ENCODE measurements around the gene BCAS3.
"Not testable (repeated sequence)": the region's sequence is repeated elsewhere in the genome, so short reads cannot be mapped to it uniquely, and the experiment has no call there.

Gene BCAS3

DNA sequence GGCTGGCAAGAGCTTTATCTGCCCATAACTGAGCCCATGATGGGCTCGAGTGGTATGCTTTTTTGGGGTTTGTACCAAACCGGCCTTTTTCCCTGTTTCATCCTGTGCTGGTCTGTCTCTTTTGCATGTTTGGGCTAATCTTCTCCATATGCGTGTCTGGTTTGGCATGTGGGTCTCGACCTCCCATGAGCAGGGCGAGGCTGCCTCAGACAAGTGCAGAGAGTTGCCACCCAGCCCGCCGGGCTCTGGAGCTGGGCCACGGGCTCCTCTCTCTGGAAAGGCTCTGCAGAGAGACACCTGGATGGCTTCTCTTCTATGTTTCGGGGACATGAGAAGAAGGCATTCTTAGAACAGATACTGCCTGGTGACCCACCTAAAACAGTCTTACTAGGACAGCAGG, 654.2 kb downstream of the BCAS3 start:
- DNase-seq: no peak

DNA sequence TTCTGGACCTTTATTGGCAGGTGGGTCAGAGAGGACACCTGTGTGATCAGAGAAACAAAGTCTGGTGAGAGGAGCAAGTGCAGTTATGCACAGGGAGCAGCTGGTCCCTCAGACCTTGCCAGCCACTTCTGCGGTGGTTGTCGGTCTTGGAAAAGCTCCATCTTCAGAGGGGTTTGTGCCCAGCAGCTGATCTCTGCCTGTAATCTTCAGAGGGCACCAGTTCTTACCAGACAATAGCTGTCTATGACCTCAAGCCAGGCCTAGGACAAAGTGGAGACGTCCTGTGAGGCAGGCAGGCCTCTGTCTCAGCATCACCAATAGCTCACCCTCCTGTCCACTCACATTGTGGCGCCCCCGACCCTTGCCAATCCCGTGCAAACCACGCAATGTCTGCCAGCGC, 655.5 kb downstream of the BCAS3 start:
- DNase-seq: no peak

DNA sequence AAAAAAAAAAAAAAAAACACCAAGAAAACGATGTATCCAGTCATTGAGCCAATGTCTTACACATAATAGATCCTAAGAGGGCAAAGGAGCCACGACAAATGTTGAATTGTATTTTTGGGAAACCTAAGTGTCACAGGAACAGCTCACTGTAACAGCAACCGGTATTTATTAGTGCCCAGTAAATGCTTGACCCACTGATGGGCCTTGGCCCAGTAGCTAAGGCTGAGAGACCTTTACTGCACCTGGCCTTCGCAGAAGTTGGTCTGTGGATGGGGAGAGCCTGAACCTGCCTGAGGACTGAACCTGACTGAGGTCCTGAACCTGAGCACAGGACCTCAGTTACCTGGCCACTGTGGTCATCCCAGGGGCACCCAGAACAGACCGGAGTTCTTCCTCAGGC, 657.0 kb downstream of the BCAS3 start:
- DNase-seq: no peak

DNA sequence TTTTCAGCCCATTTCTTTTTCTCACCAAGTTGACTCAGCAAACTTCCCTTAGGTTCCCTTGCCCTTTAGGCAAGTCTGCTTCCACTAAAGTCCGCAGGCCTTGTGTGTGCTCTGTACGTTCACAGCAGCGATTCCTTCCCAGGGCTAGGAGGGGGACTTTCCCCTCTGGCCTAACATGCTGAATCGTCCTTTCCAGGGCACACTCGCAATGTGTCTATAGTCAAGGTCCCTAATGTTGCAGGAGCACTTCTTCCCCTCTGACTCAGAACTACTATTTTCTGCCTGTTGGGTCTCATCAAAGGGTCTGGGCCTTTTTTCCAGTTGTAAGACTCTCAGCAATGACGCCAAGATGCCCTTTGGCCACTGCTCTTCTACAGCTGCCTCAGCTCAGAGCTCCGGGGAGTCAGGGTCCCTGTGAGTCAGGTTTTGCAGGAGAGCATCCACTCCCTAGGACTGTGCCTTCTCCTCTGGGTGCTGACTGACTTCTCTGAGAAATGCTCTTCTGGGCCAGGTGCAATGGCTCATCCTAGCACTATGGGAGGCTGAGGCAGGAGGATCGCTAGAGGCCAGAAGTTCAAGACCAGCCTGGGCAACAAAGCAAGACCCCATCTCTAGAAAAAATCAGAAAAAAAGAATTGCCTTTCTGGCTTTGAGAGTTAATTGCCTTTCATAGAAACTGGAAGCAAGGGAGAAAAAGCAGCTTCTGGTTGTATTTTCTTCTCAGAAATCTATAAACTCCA, 657.6 kb downstream of the BCAS3 start:
- no peak for DNase-seq

DNA sequence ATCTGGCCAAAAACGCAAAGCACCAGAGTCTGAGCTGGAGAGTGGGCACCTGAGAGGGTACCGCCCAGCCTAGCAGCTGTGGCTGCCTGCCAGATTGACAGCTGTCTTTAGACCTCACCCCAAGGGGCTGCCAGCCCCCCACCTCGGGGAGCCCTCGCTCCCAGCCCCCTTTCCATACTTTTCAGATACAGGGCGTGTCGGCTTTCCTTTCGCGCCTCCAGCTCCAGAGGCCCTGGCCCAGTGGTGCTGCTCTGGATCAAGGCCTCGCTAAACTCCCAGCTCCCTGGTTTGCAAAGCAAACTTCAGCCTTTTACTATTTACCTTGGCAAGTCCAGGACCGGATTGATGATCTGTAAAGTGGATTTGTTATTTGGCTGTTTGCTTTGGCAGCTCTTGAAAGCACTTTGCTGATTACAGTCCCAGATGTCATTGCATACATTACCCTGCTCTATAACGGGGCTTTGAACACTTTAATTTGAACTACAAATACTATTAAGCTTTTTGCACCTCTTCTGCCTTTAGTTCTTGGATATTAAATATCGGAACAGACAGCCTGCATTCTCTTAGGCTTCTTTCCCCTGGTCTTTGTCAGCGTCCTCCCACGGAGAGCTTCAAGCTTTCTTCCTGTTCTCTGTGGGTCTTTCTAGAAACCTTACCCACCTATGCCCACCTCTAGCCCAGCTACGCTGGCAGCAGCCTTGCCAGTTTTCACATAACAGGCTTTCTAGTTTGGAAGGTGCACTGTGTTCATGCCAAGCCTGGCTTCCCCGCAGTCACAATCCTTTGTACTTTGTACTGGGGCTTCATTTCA, 658.4 kb downstream of the BCAS3 start:
- no peak for DNase-seq

DNA sequence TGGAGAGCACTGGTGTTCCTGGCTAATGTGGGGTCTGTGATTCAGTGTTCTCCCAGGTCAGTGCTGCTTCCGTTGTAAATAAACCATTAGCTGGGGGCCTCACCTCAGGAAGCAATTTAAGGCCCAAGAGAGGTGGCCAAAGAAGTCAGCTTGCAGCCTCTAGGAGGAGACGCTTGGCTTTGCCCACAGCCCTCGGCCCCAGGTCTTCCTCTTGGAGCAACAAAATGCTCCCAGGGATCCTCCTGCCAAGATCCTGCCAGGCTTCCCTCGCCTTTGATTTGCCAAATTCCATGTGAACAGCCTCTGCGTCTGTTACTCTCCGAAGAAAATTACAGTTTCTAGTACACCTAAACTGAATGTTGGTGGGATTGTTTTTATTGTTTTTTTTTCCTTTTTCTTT, 659.6 kb downstream of the BCAS3 start:
- no peak for DNase-seq

DNA sequence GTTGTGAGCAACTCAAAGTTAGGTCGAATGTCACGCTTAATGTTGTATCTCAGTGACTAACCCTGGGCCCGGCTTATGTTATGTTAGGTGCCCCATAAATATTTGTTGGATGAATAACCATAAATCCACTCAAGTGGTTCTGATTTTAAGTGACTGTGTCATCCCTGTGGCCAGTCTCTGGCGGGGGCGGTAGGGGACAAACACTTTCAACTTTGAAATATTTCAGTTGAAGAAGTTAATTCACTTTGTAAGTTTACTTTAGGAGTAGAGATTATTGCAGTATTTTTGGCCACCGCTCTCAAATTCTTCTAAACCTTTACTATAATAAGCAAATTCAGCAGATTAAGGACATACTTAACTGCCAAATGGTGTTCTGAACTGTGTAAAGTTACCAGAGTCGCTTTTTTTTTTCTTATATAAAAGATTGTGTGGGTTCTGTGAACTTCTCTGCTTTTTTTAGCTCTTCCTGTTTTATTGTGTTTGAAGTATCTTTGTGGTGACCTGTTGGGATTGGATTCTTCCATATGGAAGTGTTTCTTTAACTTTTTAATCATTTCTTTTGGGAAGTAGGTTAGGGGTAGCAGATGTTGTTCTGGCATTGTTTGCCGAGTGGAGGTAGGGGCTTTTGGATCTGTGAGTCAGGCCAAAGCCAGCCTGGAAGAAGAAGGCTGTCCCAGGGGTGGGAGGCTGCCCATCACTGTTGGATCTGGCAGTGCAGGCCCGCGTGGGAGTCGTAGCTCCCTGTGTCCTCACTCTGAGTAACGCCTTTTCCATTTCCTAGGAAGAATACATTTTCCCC, 660.5 kb downstream of the BCAS3 start:
- DNase-seq: no peak

DNA sequence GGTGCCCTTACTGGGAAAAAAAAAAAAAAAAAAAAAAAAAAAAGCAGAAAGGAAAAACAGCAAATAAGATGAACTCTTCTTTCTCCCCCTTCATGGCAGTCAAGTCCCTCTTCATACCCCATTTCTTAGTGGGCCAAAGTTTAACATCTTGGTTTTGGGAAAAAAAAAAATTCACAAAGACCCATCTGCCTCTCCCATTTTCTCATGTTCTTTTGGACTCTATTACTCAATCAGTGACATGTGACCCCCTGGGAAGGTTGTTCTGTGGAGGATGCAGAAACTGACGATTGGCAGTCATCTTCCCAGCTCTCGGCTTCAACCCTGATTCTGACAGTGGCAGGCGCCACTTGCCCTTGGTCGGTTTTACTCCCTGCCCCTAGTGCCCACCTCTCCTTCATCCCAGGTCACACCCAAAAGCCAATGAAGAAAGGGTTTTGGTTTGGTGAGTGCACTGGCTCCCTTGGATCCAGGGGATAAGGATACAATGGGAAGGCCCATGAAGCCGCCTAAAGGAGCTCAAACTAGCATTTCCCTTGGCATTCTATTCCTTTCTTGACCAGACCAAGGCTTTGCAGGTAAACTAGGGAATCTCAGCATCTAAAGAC, 661.3 kb downstream of the BCAS3 start:
- no peak for DNase-seq

DNA sequence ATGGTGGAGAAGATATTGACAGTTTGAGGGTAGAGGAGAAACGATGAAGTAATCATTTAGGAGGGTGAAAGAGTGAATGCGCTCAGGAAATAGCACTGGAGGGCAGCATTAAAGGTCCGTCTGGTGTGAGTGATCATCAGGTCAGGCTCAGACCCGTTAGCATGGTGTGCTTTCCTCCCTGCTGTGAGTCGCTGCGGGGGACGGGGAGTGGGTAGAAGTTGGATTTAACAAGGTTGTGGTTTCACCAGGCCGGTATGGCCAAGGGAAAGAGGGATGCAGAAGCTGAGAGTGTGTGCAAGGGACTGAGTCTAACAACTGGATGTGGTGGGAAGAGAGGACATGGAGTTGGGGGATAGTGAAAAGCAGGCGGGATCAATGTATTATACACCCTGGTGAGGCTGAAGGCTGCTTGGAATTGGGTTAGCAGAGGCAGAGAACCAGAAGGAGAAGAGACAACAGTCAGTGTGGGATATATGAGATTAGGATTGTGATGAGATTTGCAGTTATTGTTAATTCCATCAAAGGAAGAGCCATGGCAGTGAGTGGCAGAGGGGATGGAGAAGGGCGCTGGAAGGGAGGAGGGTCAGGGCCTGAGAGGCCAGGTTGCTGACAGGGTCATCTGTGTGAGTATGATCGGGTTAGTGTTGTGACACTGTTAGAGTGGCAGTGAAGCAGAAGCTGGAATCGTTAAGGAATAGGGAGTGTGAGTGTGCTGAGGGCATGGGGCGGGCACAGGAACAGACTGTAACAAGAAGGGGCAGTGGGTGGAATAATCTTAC, 663.0 kb downstream of the BCAS3 start:
- no peak for DNase-seq

DNA sequence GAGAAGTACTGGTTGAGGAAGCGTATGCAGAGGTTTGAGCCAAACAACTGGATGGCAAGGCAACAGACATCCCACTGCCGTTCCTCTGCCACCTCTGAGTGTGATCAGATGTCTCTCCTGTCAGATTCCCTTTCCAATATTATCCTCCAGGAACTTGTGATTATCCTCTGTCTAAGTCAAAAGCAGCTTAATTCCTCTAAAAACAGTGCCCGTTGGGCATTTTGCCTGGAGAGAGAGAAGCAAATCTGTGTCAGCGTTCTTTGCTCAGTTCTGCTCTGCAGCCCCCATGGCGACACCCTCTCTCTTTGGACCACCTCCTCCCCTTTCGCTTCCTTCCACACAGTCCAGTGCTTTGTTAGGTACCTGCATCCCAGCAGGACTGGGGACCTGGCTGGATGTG, 665.9 kb downstream of the BCAS3 start:
- no peak for DNase-seq

DNA sequence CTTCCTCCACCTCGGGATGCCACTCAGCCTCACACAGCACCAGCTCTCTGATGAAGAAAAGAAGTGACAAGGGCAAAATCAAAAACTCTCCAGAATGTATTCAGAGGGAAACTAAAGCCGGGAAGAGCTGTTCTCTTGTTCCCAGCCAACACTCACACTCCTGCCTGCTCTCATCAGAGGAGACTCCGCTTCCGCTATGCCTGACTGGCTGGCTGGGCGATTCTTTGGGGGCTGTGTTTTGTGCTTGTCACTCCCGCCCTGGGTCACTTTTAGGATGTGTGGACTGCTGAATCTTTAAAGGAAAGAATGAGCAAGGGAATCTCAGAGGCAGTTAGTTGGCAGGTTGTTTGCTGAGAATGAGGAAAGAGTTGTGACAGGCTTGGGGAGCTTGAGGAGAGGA, 667.4 kb downstream of the BCAS3 start:
- DNase-seq: no peak

DNA sequence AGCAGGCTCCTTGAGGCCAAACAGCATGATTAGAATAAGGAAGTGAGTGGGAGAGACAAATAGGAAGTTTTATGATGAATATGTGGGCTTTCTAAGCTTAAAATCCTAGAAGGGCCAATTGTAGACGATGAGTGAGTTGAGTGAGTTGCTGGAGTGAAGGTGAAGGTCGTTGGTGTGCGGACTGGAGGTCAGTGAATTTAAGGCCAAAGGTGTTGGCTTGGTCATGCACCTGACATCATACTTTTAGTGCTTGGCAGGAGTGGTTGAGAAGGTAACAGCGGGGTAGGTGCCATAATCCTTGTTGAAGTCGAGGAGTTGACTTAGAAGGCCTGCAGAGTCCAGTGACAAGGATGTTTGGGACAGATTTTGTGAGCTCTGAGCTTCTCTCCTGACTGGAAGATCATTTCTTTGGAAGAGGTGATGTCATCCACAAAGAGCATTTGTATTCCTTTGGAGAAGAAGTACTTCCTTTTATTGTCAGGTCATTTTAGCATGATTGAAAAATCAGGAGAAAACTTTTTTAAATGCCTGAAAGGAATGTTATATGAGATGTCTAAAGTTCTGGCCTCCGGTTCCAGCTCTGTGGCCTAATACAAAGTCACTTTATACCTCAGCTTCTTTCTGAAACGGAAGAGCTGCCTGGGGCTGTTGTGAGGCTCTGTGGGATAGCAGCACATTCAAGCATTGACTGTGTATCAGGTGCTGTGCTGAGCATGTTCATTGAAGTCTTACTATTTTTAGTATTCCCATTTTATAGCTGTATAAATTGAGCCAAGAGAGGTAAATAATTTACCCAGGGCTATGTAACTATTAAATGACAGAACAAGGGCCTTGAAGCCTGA, 668.4 kb downstream of the BCAS3 start:
- DNase-seq: no peak

DNA sequence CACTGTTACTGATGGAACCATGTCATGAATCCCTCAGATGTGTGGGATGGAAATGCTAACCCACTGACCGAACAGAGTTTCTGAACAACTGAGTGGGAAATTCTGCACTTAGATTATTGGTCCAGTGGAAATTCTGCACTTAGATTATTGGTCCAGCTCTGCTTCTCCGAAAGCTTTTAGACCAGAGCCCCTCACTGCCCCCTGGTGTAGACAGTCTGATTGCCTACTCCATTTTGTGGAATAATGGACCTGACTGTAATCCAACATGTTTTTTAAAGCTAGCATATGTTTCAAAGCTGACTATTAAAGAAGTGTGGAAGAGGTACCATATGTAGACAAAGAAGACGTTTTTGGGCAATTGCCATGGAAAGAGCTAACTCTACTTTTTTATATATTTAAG, 671.7 kb downstream of the BCAS3 start:
- DNase-seq: no peak

DNA sequence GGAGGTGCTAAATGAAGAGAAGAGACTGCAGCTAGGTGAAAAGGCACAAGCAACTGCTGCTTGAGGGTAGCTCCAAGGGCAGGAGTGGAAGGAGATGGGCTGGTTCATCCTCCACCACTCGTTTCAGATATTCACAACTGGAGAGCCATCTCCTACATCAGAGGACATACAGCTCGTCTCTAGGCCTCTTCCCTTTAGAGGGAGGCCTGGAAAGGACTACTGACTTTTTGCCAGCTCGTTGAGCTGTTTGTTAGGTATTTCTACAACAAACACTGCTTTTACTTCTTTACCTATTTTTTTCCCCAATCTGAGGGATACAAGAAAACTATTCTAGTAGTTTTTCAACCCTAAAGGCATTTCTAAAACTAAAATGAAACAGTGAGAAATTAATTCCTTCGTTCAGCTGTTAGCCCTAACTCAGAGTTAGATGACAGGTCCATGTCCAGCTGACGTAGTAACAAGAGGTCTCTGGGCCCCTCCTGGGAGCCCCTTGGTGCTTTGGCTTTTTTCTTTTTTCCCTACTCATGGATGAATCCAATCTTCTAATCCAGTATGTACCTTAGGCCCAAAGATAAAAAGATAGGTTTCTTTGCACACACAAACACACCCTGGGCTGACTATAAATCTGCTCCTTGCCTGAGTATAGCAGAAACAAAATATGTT, 674.2 kb downstream of the BCAS3 start:
- DNase-seq: no peak

DNA sequence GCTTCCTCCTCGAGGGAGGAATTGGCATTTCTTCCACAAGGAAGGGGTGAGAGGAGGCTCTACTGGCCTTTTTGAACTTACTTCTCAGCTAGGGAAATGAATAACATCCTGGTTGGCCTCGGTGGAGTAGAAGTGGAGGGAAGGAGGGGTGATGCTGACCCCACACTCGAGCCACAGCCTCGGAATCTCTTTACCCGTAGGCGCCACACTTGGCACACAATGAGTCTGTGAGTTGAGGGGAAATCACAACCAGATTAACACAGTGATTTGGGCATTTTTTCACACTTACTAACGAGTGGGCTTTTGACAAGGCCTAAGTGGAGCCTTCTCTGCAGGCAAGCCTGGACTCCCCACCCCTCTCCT, 674.7 kb downstream of the BCAS3 start:
- no peak for DNase-seq

DNA sequence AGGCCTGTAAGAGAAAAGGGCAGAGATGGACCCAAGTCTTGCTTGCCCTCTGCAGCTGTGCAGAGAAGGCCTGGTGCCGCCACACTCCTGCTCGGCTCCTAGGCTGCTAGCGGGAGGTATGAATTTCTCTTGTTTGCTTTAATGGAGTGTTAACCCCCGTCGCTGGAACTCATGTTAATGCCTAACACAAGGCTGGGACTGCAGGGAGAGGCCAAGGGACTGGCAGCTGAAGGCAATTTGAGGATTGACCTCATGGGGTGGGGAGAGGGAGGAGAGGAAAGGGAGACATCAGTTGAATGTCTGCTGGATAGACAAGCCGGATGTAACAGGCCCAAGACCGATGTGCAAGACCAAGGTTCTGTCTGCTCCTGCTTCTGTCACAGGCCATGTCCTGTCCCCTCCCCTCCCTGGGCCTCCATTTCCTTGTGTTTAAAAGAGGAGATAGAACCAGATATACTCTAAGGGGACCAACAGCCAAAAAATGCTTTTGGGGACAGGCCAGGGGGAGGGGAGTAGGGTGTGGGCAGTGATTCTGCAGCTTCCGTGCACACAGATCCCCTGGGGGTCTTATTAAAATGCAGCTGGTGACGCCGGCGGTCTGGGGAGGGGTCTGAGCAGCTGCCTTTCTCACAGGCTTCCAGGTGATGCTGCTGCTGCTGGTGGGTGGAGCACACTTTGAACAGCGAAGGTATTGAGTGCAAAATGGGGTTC, 675.3 kb downstream of the BCAS3 start:
- no peak for DNase-seq

DNA sequence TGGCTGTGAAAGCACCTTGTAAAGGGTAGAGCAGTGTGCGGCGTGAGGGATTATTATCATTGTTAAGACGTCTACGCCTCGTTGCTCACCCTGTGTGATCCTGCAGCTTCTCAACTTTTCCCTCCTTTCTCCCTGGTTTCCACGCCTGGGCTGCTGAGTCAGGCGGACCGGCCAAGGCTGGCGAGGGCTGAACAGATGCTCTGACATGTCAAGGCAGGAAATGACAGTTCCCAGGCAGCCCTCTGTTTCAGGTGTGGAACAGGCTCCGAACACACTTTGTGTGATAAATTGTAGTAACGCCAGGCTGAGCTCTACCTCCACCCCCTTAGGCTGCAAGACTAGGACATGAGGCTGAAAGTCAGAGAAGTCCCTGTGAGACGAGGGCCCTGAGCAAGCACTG, 676.0 kb downstream of the BCAS3 start:
- no peak for DNase-seq

DNA sequence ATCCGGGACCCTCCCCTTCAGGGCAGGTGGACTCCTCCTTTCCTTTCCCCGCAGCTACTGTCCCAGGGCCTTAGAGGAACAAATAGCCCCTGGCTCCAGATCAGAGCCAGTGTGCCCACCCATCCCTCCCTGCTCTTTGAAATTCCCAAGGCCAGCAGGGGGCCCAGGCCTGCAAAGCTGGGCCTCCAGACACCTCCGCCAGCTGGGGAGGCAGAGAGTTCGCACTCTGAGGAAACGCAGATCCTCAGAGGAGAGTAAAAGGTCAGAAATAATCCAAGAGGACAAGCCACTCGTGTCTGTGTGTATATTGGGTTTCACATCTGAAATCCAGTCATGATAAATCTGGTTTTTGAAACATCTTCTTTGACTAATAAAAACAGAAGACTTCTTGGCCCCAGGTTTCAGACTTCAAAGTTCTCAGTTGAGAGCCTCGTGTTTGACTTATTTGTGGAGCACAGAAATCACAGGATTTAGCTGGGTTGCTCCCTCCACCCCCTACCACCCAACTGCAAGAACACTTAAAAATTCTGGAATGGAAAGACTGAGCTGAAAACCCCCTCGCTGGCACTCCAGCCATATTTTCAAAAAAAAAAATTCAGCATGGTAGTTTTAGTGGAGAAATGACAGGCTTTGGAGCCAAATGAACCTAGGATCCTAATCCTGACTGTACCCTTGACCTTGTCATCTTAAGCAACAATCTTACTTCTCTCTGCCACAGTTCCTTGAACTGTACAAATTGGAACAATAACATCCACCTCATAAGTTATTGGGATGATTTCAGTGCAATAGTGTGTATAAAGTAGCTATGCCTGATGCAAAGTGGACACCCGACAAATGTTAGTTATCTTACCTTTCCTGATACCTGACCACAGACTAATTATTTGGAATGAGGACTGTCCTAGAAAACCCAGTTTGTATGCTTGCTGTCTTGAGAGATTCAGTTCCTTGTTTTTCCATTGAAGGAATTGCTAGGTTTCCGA, 677.5 kb downstream of the BCAS3 start:
- DNase-seq: no peak

DNA sequence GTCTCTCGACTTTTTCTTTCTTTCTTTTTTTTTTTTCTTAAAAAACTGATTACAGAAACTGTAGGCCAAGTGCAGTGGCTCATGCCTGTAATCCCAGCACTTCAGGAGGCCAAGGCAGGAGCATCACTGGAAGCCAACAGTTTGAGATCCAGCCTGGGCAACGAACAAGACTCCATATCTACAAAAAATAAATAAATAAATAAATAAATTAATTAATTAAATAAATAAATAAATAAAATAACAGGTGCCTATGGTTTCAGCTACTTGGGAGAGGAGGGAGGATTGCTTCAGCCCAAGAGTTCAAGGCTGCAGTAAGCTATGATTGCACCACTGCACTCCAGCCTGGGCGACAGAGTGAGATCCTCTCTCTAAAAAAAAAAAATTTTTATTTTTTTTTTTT, 679.4 kb downstream of the BCAS3 start:
- not testable (repeated sequence) for DNase-seq

Measured in activated CD4-positive, alpha-beta T cell treated with anti-CD3 and anti-CD28 coated beads, Interleukin-2, amount 50 U/mL, for 16 hours (primary cell).